Esophagus muscularis mucosa (tissue), 3 donors: ENCODE data around the gene NTRK1.

Experiments used
- CTCF ChIP-seq, 3 experiments: fragments of 200-600 bp in 2 of 3; fragments of 450-650 bp in 1 of 3; sonication (generic) in 2 of 3; IDR thresholded peaks; one replicate each; pipeline ENCODE4 v1.5.1; 2017 to 2019; ENCODE audit warnings: antibody characterized with exemption in 3 of 3, mild to moderate bottlenecking in 2 of 3, moderate library complexity in 1 of 3
- POLR2A ChIP-seq: fragments of 450-650 bp; IDR thresholded peaks from one replicate; pipeline ENCODE4 v1.6.1; 2017; ENCODE audit warnings: antibody characterized with exemption, moderate library complexity, mild to moderate bottlenecking, low read depth
- POLR2AphosphoS5 ChIP-seq, 2 donors: sonication (generic); formaldehyde crosslinking; IDR thresholded peaks; one replicate each; pipeline ENCODE4 v1.6.1; 2017; ENCODE audit warnings: antibody characterized with exemption in 2 of 2

GRCh38 chr1:156885880-156886355 lies 25.3 kb downstream of the NTRK1 start:
- TF ChIP-seq CTCF (IDR thresholded peaks at IDR 0.05) (no peak), POLR2AphosphoS5 (IDR thresholded peaks at IDR 0.05) (no peak), POLR2A (no peak)
